HG03442 (cell line): ENCODE results near the gene JMJD8.
A peak's percentile ranks its signal among the peaks of the same experiment; 100 is the strongest.
"Not testable (repeated sequence)": the region's sequence is repeated elsewhere in the genome, so short reads cannot be mapped to it uniquely, and the experiment has no call there.

ENCODE experiments used
- ATAC-seq: cut with Tn5 transposase; IDR thresholded peaks from one replicate; pipeline ENCODE4 v1.9.1; 2021; ENCODE audit warnings: mild to moderate bottlenecking, moderate library complexity; ENCODE audit not compliant: unreplicated experiment

The JMJD8 gene

GRCh38 chr16:693766-694165, 9.6 kb upstream of the JMJD8 start:
- ATAC-seq: no peak

- no peak for ATAC-seq
Observed at GRCh38 chr16:693364-693763, 9.2 kb upstream of the JMJD8 start.

GRCh38 chr16:692356-693108, 8.4 kb upstream of the JMJD8 start:
- ATAC-seq: no peak

GRCh38 chr16:691242-691641, 7.1 kb upstream of the JMJD8 start:
- not testable (repeated sequence) for ATAC-seq

GRCh38 chr16:689175-689897, 5.2 kb upstream of the JMJD8 start:
- ATAC-seq: no peak

- no peak for ATAC-seq
Observed at GRCh38 chr16:687499-687898, 3.4 kb upstream of the JMJD8 start.

GRCh38 chr16:686459-687260, 2.5 kb upstream of the JMJD8 start:
- no peak for ATAC-seq

GRCh38 chr16:685967-686366, 1.8 kb upstream of the JMJD8 start:
- no peak for ATAC-seq

- no peak for ATAC-seq
Observed at GRCh38 chr16:684961-685696, 995 bp upstream of the JMJD8 start.

- ATAC-seq: no peak
Observed at GRCh38 chr16:683396-684070, 601 bp downstream of the JMJD8 start.

GRCh38 chr16:682493-683395, 1.4 kb downstream of the JMJD8 start:
- ATAC-seq: no peak

GRCh38 chr16:681746-682427, 2.2 kb downstream of the JMJD8 start:
- no peak for ATAC-seq

- ATAC-seq: no peak
Observed at GRCh38 chr16:680967-681745, 3.0 kb downstream of the JMJD8 start.

- ATAC-seq: no peak
Observed at GRCh38 chr16:680625-680945, 3.5 kb downstream of the JMJD8 start.

- peak; percentile 33 for ATAC-seq
Observed at GRCh38 chr16:679814-680624, 4.1 kb downstream of the JMJD8 start, which contains the start of gene STUB1. TSS of gene STUB1 (plus strand) at chr16:680410. CDS start at chr16:680526, 116 bp downstream.

GRCh38 chr16:678858-679813, 5.0 kb downstream of the JMJD8 start:
- no peak for ATAC-seq
